ENCODE results near the gene PLP1. TPM values are rescaled to one million over a fixed set of nuclear protein-coding genes. Genes with fewer than 3 reads are reported as not detected.
A peak's percentile ranks its signal among the peaks of the same experiment; 100 is the strongest.
"Not testable (repeated sequence)": the region's sequence is repeated elsewhere in the genome, so short reads cannot be mapped to it uniquely, and the experiment has no call there.

The PLP1 gene
- total and polyA plus RNA-seq, 9 donors, result 0.98 to 17.4 (median 5.5) TPM

DNA sequence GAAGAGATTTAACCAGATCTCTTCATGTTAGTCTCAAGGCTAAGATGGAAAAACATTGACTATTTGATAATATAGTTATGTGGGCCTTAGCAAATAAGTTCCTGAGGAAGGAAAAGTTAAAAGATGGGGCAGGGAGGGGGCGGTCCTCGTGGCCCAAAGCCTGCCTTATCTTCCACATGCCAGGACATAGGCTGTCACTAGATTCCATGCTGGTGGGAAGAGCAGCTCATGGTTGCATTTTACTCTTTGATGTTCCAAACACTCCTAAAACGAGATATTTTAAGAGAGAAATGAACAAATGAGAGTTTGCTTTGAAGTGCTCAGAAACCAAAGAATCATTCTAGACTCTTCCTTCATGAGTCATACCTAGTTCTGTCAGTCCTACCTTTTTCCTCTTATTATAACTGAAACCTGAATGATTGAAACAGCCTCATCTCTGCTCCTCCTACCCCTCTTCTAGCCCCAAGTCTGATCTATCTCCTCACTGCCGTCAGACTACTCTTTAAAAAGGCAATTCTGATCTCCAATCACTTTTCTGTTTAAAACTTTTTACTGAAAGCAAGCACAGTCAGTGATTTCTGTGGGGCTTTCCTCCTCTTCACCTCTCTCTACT, 30.3 kb downstream of the PLP1 start:
- Histone ChIP-seq H3K27ac (no peak overlapping the region), H3K4me3 (no peak overlapping the region), H3K27me3 (no peaks in the 10 kb centered on the region), H3K36me3 (no peaks in the 10 kb centered on the region), H3K9me3 (no peaks in the 10 kb centered on the region), H3K4me1 (ENCODE audit: insufficient read depth) (peaks cover 1% of the 10 kb centered on the region)
- WGBS, 3 donors, result 57 to 70% (median 61%) methylated on average over 4 of the region's 4 CpGs
- no peak for DNase-seq
- intact Hi-C loops (cut with DNase I), result no loop called here
- TF ChIP-seq POLR2A (IDR thresholded peaks at IDR 0.05) (no peak), EP300 (IDR thresholded peaks at IDR 0.05) (no peak), CTCF (IDR thresholded peaks at IDR 0.05) (no peak)

- no peak for TF ChIP-seq EP300 (IDR thresholded peaks at IDR 0.05)
- DNase-seq, result no peak
- WGBS, 3 donors, result 72 to 82% (median 73%) methylated on average over 3 of the region's 3 CpGs
- no peak overlapping the region for H3K27ac ChIP-seq
- no peaks in the 10 kb centered on the region for H3K36me3 ChIP-seq
- intact Hi-C loops (cut with DNase I), result loop anchor here (10.0 kb wide), 3 partner anchors 97 to 277 kb away; partner anchors contain the start of gene TMEM31 (in 1 of the 4)
- no peaks in the 10 kb centered on the region for H3K9me3 ChIP-seq
- H3K4me3 ChIP-seq, result no peak overlapping the region
- no peaks in the 10 kb centered on the region for H3K27me3 ChIP-seq
- peaks cover 1% of the 10 kb centered on the region for H3K4me1 ChIP-seq (ENCODE audit: insufficient read depth)
These were observed 35.2 kb downstream of the PLP1 start for GRCh38 chrX:103811858-103812257.

GRCh38 chrX:103817101-103817500, 40.5 kb downstream of the PLP1 start:
- not testable (repeated sequence) for H3K4me3 ChIP-seq

DNA sequence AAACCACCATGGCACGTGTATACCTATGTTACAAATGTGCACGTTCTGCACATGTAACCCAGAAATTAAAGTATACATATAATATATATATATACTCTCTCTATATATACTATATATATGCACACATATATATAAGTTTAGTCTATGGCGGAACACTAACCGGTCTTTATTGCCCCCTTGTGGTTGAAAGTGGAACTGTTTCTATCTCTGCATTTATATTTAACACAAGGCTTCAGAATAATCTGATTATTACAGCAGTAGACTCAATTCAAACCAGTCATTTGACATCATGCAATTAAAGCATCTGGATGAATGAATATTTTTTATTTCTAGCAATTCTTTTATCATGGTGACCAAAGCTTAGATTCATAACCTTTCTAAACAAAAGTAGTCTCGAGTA, 40.9 kb downstream of the PLP1 start:
- Histone ChIP-seq H3K9me3 (no peaks in the 10 kb centered on the region), H3K27me3 (no peaks in the 10 kb centered on the region), H3K27ac (no peak overlapping the region), H3K36me3 (no peaks in the 10 kb centered on the region), H3K4me1 (ENCODE audit: insufficient read depth) (no peaks in the 10 kb centered on the region), H3K4me3 (no peak overlapping the region)
- no peak for TF ChIP-seq POLR2A (IDR thresholded peaks at IDR 0.05)
- peak; percentile 49 to 56 (median 49) for TF ChIP-seq CTCF (IDR thresholded peaks at IDR 0.05)
- intact Hi-C loops (cut with DNase I), result loop anchor here (5.0 to 10.0 kb wide), 4 partner anchors 103 to 285 kb away; partner anchors contain the start of gene TMEM31 (in 1 of the 4)
- WGBS, 3 donors, result 16 to 22% (median 21%) methylated on average over 5 of the region's 5 CpGs
- DNase-seq, result no peak

More at GRCh38 chrX:103817101-103817500, 40.5 kb downstream of the PLP1 start:
- not testable (repeated sequence) for H3K36me3 ChIP-seq; H3K27ac ChIP-seq; DNase-seq; H3K27me3 ChIP-seq; H3K4me1 ChIP-seq (ENCODE audit: insufficient read depth); H3K9me3 ChIP-seq
- 35 to 41% (median 40%) methylated on average over 5 of the region's 5 CpGs for WGBS, 3 donors
- intact Hi-C loops (cut with DNase I), result loop anchor here (5.0 to 10.0 kb wide), 4 partner anchors 102 to 285 kb away; partner anchors contain the start of gene TMEM31 (in 1 of the 4)

DNA sequence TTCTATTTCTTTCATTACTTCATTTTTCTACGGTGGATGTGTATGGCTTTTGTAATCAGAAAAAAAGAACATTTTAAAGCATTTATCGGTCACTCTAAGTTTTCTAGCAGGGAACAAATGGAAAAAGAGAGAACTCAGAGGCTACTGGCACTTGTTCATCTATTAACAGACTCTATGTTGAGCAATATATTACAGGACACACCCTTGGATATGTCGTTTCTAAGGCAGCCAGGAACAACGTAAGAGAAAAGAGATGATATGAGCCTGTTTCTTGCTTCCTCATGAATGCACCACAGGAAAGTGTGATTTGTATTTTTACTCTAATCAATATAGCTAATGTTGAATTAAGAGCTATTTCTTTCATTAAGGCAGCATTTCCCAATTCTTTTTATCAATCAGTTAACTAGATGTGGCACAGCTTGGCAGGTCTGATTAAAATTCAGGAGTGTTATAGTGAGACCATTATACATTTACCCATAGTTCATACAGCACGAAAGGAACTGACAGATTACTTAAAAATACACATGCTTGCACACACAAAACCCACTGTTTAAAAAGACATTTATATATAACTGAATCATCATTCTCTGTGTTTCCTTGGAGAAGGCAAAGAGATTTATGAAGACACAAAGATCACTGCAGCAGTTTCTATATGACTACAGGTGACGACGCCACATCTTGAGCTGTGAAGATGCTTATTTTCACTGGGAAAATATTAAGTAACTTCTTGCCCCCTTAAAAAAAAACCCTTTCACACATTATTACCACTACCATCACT, 42.4 kb downstream of the PLP1 start:
- 46 to 51% (median 50%) methylated on average over 7 of the region's 7 CpGs for WGBS, 3 donors
- no peak for DNase-seq
- H3K27me3 ChIP-seq, result no peaks in the 10 kb centered on the region
- no peaks in the 10 kb centered on the region for H3K9me3 ChIP-seq
- H3K27ac ChIP-seq, result no peak overlapping the region
- H3K36me3 ChIP-seq, result no peaks in the 10 kb centered on the region
- H3K4me1 ChIP-seq (ENCODE audit: insufficient read depth), result no peaks in the 10 kb centered on the region
- TF ChIP-seq EP300 (IDR thresholded peaks at IDR 0.05) (no peak), CTCF (IDR thresholded peaks at IDR 0.05) (no peak), POLR2A (IDR thresholded peaks at IDR 0.05) (no peak)
- H3K4me3 ChIP-seq, result no peak overlapping the region
- intact Hi-C loops (cut with DNase I), result loop anchor here (5.0 to 10.0 kb wide), 4 partner anchors 104 to 287 kb away; partner anchors contain the start of gene TMEM31 (in 1 of the 4)

GRCh38 chrX:103820802-103821201, 44.2 kb downstream of the PLP1 start:
- DNase-seq; H3K27me3 ChIP-seq; H3K4me3 ChIP-seq; H3K9me3 ChIP-seq; H3K36me3 ChIP-seq; H3K27ac ChIP-seq; H3K4me1 ChIP-seq (ENCODE audit: insufficient read depth): not testable (repeated sequence)
- WGBS, 3 donors, result 88 to 92% (median 92%) methylated on average over 6 of the region's 6 CpGs
- intact Hi-C loops (cut with DNase I), result loop anchor here in 1 of 4 donors (5.0 kb wide), 1 partner anchor 289 kb away; no protein-coding TSS in a partner anchor
